HG03025 (cell line): ENCODE measurements around the gene ACOT2.
"Not testable (repeated sequence)": the region's sequence is repeated elsewhere in the genome, so short reads cannot be mapped to it uniquely, and the experiment has no call there.

Source experiments
- ATAC-seq: cut with Tn5 transposase; IDR thresholded peaks from one replicate; pipeline ENCODE4 v1.9.1; 2021; ENCODE audit warnings: mild to moderate bottlenecking, moderate library complexity; ENCODE audit not compliant: unreplicated experiment, low FRiP score

Gene ACOT2

GRCh38 chr14:73567951-73568885 lies 795 bp upstream of the ACOT2 start:
- no peak for ATAC-seq

- not testable (repeated sequence) for ATAC-seq
These were observed 178 bp upstream of the ACOT2 start for GRCh38 chr14:73568886-73569184.

- peak; percentile 58 for ATAC-seq
These were observed 1.9 kb downstream of the ACOT2 start for GRCh38 chr14:73570913-73571312.

- not testable (repeated sequence) for ATAC-seq
These were observed 4.0 kb downstream of the ACOT2 start for GRCh38 chr14:73573034-73573433.

GRCh38 chr14:73573740-73574139 lies 4.7 kb downstream of the ACOT2 start:
- not testable (repeated sequence) for ATAC-seq

GRCh38 chr14:73574251-73574650 lies 5.2 kb downstream of the ACOT2 start:
- ATAC-seq: not testable (repeated sequence)

- no peak for ATAC-seq
These were observed 7.4 kb downstream of the ACOT2 start for GRCh38 chr14:73576391-73576790.

- not testable (repeated sequence) for ATAC-seq
These were observed 8.2 kb downstream of the ACOT2 start for GRCh38 chr14:73577214-73577613.

GRCh38 chr14:73582102-73582979 lies 13.3 kb downstream of the ACOT2 start:
- not testable (repeated sequence) for ATAC-seq

- ATAC-seq: no peak
These were observed 19.7 kb downstream of the ACOT2 start for GRCh38 chr14:73588695-73589094.

GRCh38 chr14:73589116-73589515 lies 20.1 kb downstream of the ACOT2 start:
- ATAC-seq: no peak

GRCh38 chr14:73590673-73591004 lies 21.6 kb downstream of the ACOT2 start:
- ATAC-seq: not testable (repeated sequence)

- no peak for ATAC-seq
These were observed 22.9 kb downstream of the ACOT2 start, which contains the start of gene ACOT4 for GRCh38 chr14:73591690-73592449. Gene ACOT4 (plus strand): TSS chr14:73591873. CDS start chr14:73591960, 87 bp downstream.

GRCh38 chr14:73594491-73594890 lies 25.5 kb downstream of the ACOT2 start:
- no peak for ATAC-seq

- ATAC-seq: no peak
These were observed 30.5 kb downstream of the ACOT2 start for GRCh38 chr14:73599499-73599898.

- ATAC-seq: no peak
These were observed 34.0 kb downstream of the ACOT2 start for GRCh38 chr14:73602994-73603393.

GRCh38 chr14:73606271-73606670 lies 37.3 kb downstream of the ACOT2 start:
- ATAC-seq: no peak

GRCh38 chr14:73607241-73607640 lies 38.2 kb downstream of the ACOT2 start:
- ATAC-seq: no peak

- no peak for ATAC-seq
These were observed 41.7 kb downstream of the ACOT2 start for GRCh38 chr14:73610687-73611086.

GRCh38 chr14:73612339-73613045 lies 43.5 kb downstream of the ACOT2 start, which contains the start of gene ACOT6:
Gene ACOT6 (plus strand): TSS chr14:73612517. CDS start chr14:73612572, 55 bp downstream.
- ATAC-seq: no peak
